GM19468 (cell line): Measurements from ENCODE around the gene LRRC8C.

ENCODE experiments used
- ATAC-seq: cut with Tn5 transposase; IDR thresholded peaks from one replicate; pipeline ENCODE4 v1.9.1; 2021; ENCODE audit warnings: mild to moderate bottlenecking, moderate library complexity, moderate number of reproducible peaks; ENCODE audit not compliant: unreplicated experiment; ENCODE audit errors: extremely low read depth

The LRRC8C gene

GRCh38 chr1:89757532-89757931 lies 124.6 kb downstream of the LRRC8C start:
- peak; percentile 38 for ATAC-seq

DNA sequence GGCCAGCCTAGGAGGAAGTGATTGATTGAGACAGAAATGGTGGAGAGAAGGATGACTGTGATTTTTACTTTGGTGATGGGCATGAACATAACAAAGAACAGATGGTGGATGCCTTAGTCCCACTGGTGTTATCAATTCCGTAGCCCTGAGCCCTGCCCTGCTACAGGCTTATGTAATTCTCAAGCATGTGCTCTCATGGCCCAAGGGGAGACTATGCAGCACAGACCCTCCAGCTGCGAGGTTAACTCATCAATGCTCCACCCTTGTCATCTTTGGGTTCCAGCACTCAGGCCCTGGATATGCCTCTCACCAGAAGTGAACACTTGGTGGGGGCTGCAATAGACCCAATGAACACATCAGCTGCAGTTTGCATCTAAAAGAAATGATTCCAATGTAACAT lies 125.2 kb downstream of the LRRC8C start:
- ATAC-seq: no peak

DNA sequence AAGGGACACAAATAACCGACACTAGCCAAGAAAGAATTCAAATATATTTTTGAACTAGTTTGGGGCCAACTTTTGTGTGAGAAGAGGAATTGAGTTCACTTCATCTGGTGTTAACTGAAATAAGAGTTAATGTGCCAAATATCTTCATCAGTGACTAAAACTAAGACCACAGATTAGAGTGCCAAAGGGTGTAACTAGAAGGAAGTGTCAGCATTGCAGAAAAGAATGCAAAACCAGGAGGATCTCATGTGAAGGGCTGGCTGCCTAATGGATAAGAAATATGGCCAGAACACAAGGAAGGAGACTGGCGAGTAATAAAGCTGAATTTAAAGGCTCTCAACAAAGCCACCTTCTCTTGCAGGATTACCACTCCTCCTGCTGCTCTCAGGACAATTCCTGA lies 126.1 kb downstream of the LRRC8C start:
- no peak for ATAC-seq

- no peak for ATAC-seq
Measured at GRCh38 chr1:89760496-89760895, 127.6 kb downstream of the LRRC8C start.

DNA sequence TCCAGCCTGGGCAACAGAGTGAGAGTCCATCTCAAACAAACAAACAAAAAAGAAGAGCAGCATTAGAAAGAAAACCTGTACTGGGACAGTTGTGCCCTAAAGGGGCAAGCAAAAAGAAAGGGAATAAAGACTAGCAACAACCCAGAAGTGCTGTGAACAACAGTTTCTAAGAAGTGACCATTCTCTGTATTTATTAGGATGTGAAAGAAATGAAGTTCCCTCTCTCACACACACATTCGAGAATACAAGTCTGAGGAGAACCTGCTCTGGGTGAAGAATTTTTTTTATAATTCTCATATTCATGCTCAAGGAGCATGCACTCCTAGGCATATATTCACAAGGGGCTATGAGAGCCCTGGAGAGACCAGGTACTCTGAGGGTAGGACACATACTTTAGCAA lies 128.4 kb downstream of the LRRC8C start:
- no peak for ATAC-seq

DNA sequence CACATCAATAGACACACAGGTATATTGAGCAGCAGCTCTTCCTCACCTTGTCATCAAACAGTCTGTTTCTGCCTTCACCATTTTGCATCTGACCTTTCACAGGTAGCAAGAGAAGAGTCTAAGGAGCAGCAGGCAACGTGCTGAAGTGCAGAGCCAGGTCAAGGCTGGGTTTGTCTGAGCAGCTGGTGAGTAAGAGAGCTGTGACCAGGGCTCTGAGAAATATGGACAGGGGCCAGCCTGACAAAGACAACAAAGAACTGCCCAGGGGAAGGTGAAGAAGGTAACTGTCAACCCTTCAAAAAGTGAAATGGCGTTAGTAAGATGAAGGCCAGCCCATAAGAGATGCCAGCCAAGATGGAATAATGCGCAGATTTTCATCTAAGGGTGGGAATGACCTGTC lies 129.0 kb downstream of the LRRC8C start:
- no peak for ATAC-seq

DNA sequence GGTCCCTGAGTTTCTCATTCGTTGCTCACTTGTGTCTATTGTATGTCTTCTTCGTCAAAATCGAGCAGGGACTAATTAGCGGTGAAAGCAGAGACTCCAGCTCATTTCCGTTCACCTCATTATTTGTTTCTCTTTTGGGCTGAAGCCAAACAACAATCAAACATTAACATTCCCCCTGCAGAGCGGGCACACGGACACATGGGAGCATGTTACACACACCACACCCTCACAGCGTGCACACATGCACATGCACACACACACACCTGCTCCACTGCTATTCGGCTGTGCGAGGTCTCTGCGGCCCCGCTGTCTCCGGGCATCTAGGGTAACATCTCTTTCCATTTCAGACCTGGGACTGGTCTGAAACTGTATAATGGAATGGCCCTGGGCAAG lies 129.5 kb downstream of the LRRC8C start:
- no peak for ATAC-seq

DNA sequence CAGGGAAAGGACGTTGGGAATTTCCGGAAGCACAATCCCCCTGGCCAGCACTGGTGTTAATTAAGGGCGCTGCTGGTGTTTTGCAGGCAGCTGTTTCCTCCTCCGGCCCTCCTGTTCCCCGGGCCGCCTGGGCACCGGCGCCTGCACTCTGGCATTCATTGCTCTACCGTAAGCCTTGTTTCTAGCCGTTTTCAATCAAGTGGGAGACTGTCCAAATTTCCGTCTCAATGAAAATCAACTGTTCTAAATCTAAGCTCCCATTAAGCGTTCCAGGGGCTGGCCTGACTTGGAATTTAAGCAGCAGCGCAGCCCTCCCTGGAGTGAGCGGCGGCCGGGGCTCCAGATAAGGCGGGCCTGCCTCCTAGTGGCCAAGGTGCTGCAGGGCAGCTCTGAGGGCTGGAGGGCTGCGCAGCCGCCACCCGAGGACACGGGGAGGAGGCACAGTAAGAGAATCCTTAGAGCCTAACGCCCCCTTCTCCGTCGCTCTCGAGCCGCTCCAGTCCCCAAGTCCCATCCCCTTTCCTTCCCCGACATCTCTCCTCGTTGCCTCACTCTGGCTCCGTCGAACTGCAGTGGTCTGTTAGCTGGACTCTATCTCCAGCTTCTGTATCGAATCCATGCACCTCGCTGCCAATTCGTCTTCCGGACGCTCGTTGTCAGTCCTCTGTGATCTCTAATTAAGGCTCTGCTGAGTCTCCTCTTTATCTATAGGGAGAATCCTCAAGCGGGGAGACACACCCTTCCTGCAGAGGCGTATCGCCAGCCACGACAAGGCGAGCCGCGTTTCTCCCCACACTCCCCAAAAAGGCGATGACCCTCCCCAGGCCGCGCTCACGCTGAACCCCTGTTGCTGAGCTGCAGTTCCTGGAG lies 130.1 kb downstream of the LRRC8C start:
- ATAC-seq: peak; percentile 90

- ATAC-seq: no peak
Measured at GRCh38 chr1:89763649-89763986, 130.7 kb downstream of the LRRC8C start.

GRCh38 chr1:89765774-89766173 lies 132.9 kb downstream of the LRRC8C start:
- ATAC-seq: no peak

DNA sequence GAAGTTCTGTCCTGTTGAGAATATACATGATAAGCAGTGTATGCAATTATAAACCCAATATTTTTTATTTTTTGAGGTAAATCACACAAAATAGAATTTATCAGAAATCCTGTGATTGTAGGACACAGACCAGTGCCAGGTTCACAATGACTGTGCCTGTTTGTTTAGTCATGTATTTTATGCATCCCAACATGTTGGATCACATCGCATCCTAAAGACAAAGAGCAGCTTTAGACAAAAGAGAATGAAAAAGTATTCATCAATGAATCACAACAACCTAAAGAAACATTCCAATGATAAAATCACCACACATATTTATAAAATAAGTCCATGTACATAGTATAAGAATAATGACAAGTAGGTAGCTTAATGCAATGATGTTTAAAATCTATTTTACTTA lies 134.7 kb downstream of the LRRC8C start:
- ATAC-seq: no peak
